ENCODE data around the gene MIPOL1.

GRCh38 chr14:37416264-37416663, 218.5 kb downstream of the MIPOL1 start:
- no peak for TF ChIP-seq POLR2A (IDR thresholded peaks at IDR 0.05)
- no peak for TF ChIP-seq CTCF (IDR thresholded peaks at IDR 0.05)

All from vagina (tissue), 2 donors.